Kidney (tissue), 14 donors: Measurements from ENCODE around the gene OBSCN. TPM values are rescaled to one million over a fixed set of nuclear protein-coding genes. Genes with fewer than 3 reads are reported as not detected.

Experiments
- DNase-seq, 5 donors: peaks; one replicate each; pipeline ENCODE4 v3.0.0-alpha.2; 2013 to 2020
- FAIRE-seq: peaks from 2 replicates; lab custom pipeline; 2012; peaks lifted over from hg19 to GRCh38; lab: Jason Lieb, UNC
- H3K27ac ChIP-seq, 2 donors: one replicate each; pipeline ENCODE4 v1.7.0; 2013; ENCODE audit warnings: low read depth in 2 of 2, low read length in 2 of 2, inconsistent platforms in 1 of 2
- H3K27me3 ChIP-seq: one replicate; pipeline ENCODE4 v1.7.1; 2013; ENCODE audit warnings: low read length, inconsistent platforms; ENCODE audit not compliant: control insufficient read depth, insufficient read depth
- H3K36me3 ChIP-seq, 3 donors: one replicate each; pipeline versions ENCODE4 v1.7.0 to v1.7.1; 2013; ENCODE audit warnings: low read length in 3 of 3, control low read depth in 1 of 3, inconsistent platforms in 1 of 3; ENCODE audit not compliant: insufficient read depth in 3 of 3, control insufficient read depth in 2 of 3
- H3K4me1 ChIP-seq, 3 donors: one replicate each; pipeline versions ENCODE4 v1.7.0 to v1.7.1; 2013; ENCODE audit warnings: low read length in 3 of 3, inconsistent platforms in 1 of 3, low read depth in 1 of 3; ENCODE audit not compliant: control insufficient read depth in 2 of 3, insufficient read depth in 2 of 3
- H3K4me3 ChIP-seq, 3 donors: one replicate each; pipeline versions ENCODE4 v1.7.0 to v1.8.1; 2013; ENCODE audit warnings: low read length in 3 of 3, control low read depth in 1 of 3, inconsistent platforms in 1 of 3
- H3K9ac ChIP-seq, 3 donors: one replicate each; pipeline versions ENCODE4 v1.7.0 to v1.7.1; 2013; ENCODE audit warnings: low read length in 3 of 3, control low read depth in 1 of 3, inconsistent platforms in 1 of 3
- H3K9me3 ChIP-seq, 3 donors: one replicate each; pipeline versions ENCODE4 v1.7.0 to v1.7.1; 2013; ENCODE audit warnings: low read length in 3 of 3, control low read depth in 1 of 3, inconsistent platforms in 1 of 3; ENCODE audit not compliant: control insufficient read depth in 2 of 3, insufficient read depth in 1 of 3
- intact Hi-C: fragments of 100-400 bp; cut with DNase I; formaldehyde crosslinking; loops from one replicate; pipeline ENCODE4 v1.11.1; 2022
- polyA plus RNA-seq: library from polyadenylated mRNA; stranded (reverse); fragments of 350-450 nt; fragmentation: Illumina TruSeq; extraction: RNeasy Lipid Tissue Mini Kit (QIAGEN cat#74804); gene quantifications from one replicate; pipeline ENCODE4 v1.2.3, GENCODE V29; 2014; ENCODE audit warnings: low read depth, low replicate concordance; ENCODE audit not compliant: insufficient read depth
- total RNA-seq: library from RNA; stranded (reverse); fragmentation: NEBNext Ultra II Directional; extraction: Animal tissue kit (Norgen Biotek cat#: 25700); gene quantifications from one replicate; pipeline ENCODE4 v1.2.1, GENCODE V29; 2021
- TF ChIP-seq, protein P1 (sequence below): IDR thresholded peaks from 3 replicates; pipeline ENCODE4 v1.5.1; 2012; ENCODE audit warnings: mild to moderate bottlenecking, moderate library complexity, borderline replicate concordance; ENCODE audit not compliant: insufficient read depth; ENCODE audit errors: extremely low read depth
- donor health status: control.
- donor health status: control.
- donor health status: control.
- donor health status: control.
- donor health status: control.
- donor health status: DM: yes; HTN: yes; CAD: no.
- donor health status: Normal renal cell carcinoma (clear cell type).

The OBSCN gene
- total and polyA plus RNA-seq, 2 donors from 2014 or later = 14.5 to 30.0 TPM

DNA sequence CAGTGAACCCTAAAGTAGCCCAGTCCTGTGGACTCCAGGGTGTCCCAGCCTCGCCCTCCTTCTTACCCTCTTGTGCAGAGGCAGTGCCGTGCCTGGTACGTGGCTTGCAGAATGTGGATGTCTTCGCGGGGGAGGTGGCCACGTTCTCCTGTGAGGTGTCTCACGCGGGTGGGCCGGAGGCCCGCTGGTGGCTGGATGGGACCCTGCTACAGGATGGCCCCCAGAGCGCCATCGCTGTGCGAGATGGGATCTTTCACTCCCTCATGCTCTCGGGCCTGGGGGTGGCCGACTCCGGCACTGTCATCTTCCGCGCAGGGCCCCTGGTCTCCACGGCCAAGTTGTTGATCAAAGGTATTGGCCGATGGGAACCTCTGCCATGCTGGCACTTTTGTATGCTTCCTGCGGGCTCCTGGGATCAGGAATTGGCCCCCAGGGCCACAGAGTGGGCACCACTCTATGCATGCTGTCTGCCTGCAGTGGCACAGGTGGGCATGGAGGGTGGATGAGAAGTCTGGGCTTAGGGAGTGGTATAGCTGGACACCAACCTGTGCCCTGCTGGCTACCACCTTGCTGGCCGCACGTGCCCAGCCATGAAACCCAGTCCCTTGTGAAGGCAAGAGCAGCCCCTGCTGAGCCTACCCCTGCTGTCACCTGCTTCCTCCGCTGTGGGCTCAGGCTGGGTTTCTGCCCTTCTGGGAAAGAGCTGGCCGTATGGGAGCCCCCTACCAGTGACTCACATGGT, 105.9 kb downstream of the OBSCN start:
- no peaks in the 10 kb centered on the region for H3K36me3 ChIP-seq
- H3K27me3 ChIP-seq = no peaks in the 10 kb centered on the region
- DNase-seq (peak in 1 of 5 donors; percentile 28), FAIRE-seq (no peak)
- no peak overlapping the region for H3K4me3 ChIP-seq
- no peak overlapping the region for H3K9ac ChIP-seq
- intact Hi-C loops = no loop called here
- H3K4me1 ChIP-seq = no peaks in the 10 kb centered on the region
- TF ChIP-seq, protein P1, sequence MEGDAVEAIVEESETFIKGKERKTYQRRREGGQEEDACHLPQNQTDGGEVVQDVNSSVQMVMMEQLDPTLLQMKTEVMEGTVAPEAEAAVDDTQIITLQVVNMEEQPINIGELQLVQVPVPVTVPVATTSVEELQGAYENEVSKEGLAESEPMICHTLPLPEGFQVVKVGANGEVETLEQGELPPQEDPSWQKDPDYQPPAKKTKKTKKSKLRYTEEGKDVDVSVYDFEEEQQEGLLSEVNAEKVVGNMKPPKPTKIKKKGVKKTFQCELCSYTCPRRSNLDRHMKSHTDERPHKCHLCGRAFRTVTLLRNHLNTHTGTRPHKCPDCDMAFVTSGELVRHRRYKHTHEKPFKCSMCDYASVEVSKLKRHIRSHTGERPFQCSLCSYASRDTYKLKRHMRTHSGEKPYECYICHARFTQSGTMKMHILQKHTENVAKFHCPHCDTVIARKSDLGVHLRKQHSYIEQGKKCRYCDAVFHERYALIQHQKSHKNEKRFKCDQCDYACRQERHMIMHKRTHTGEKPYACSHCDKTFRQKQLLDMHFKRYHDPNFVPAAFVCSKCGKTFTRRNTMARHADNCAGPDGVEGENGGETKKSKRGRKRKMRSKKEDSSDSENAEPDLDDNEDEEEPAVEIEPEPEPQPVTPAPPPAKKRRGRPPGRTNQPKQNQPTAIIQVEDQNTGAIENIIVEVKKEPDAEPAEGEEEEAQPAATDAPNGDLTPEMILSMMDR = no peak
- H3K27ac ChIP-seq = no peak overlapping the region
- H3K9me3 ChIP-seq = peaks cover 0 to 4% (median 0%) of the 10 kb centered on the region in 3 donors

DNA sequence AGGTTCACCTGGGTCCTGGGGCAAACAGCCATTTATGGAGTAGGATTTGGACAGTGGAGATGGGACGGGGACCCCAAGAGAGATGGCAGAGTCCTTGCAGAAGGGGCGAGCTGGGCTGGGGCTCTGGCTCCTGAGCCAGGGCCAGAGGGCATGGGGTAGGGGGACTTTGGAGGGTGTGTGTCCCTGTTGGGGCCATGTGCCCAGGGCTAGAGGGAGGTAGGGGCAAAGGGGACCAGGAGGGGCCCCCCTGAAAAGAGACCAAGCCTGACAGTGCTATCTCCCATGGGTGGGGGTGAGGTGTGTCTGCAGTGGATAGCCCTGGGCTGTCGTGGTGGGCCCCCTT, 106.4 kb downstream of the OBSCN start:
- Histone ChIP-seq H3K4me1 (no peaks in the 10 kb centered on the region), H3K9me3 (peaks cover 0 to 4% (median under 1%) of the 10 kb centered on the region in 3 donors), H3K9ac (no peak overlapping the region), H3K4me3 (no peak overlapping the region), H3K27ac (no peak overlapping the region), H3K36me3 (peaks cover 2 to 3% (median 2%) of the 10 kb centered on the region in 3 donors), H3K27me3 (no peaks in the 10 kb centered on the region)
- FAIRE-seq (no peak), DNase-seq (peak in 2 of 5 donors; percentile 21 to 45)
- TF ChIP-seq, protein P1 = no peak
- intact Hi-C loops = no loop called here

DNA sequence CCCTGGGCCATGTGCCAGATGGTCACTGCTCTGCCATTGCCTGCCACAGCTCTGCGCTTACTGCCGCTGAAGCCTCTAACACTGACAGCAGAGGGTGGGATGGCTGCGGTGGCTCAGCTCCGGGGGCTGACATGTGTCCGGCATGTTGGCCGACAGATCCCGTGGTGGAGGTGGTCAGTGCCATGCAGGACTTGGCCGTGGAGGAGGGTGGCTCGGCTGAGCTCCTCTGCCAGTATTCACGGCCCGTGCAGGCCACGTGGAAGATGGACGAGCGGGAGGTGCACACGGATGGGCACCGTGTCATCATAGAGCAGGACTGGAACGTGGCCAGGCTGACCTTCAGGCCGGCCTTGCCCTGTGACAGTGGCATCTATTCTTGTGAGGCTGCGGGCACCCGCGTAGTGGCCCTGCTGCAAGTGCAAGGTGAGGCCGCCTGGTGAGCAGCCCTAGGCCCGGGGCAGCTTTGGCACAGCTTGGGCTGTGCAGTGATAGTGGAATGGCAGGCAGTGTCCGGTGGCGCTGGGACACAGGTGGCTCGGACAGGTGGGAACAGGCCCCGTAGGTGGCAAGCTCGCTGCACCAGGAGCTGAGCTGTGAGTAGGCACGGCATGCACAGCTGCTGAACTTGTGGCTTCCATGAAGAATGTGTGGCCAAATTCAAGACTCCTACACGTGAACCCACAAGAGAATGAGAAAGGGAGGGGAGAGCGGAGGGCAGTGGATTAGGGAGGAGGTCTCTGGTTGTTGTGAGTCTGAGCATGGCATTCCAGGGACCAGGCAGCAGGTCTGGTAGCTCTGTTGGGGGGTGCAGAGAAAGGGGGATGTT, 107.0 kb downstream of the OBSCN start:
- intact Hi-C loops = no loop called here
- TF ChIP-seq, protein P1 = no peak
- Histone ChIP-seq H3K9ac (no peak overlapping the region), H3K27me3 (no peaks in the 10 kb centered on the region), H3K4me1 (no peaks in the 10 kb centered on the region), H3K9me3 (peaks cover 0 to 4% (median 4%) of the 10 kb centered on the region in 3 donors), H3K4me3 (no peak overlapping the region), H3K27ac (no peak overlapping the region), H3K36me3 (peaks cover 7 to 9% (median 8%) of the 10 kb centered on the region in 3 donors)
- DNase-seq = peak in 4 of 5 donors; percentile 14 to 33 (median 29)
- FAIRE-seq = no peak
